HCT116 (cell line): ENCODE data around the gene PTPRF. TPM values are rescaled to one million over a fixed set of nuclear protein-coding genes. Genes with fewer than 3 reads are reported as not detected.

ENCODE experiments used
- ATAC-seq: fragments of 200-7000 bp; cut with Tn5 transposase; 2 replicates; pipeline ENCODE4 v1.9.1; 2020; ENCODE audit warnings: mild to moderate bottlenecking, moderate library complexity
- BruUV-seq: library from RNA; stranded (reverse); fragments of 400-500 nt; replicated peaks from 2 replicates; lab custom pipeline; 2021; lab: Mats Ljungman, UMichigan
- CTCF ChIA-PET: fragments of 300-600 bp; sonication (Branson Sonifier 250); formaldehyde crosslinking; loops from one replicate; lab custom pipeline; 2021; ENCODE audit warnings: antibody characterized with exemption; lab: Charles Lee
- POLR2A ChIA-PET: fragments of 300-600, 350-600 bp; sonication (Branson Sonifier 250); formaldehyde crosslinking; loops from one replicate; lab custom pipeline; 2021; ENCODE audit warnings: antibody characterized with exemption; lab: Charles Lee
- RAD21 ChIA-PET, 2 experiments: fragments of 300-600 bp; sonication (Branson Sonifier 250); formaldehyde crosslinking; loops; one replicate each; lab custom pipeline; 2023; ENCODE audit warnings: low total read pairs in 2 of 2; ENCODE audit not compliant: uncharacterized antibody in 2 of 2, unreplicated experiment in 2 of 2, low non-redundant PET in 1 of 2; lab: Charles Lee
- DNase-seq: peaks from one replicate; pipeline ENCODE4 v3.0.0-alpha.2; 2010; ENCODE audit warnings: low read depth, low spot score
- H2AFZ ChIP-seq: fragments of 200-600 bp; shearing (Covaris generic), sonication (generic); 2 replicates; pipeline ENCODE4 v1.6.1; 2017; ENCODE audit warnings: low read depth, mixed run types, mixed read lengths, antibody characterized with exemption, low read length; ENCODE audit not compliant: poor library complexity, severe bottlenecking
- H3K27ac ChIP-seq: 2 replicates; pipeline ENCODE4 v1.5.1; 2012; ENCODE audit warnings: low read depth, low read length
- H3K27me3 ChIP-seq: fragments of 200-600 bp; sonication (generic); 2 replicates; pipeline ENCODE4 v1.6.1; 2016; ENCODE audit warnings: mixed run types, low read length, mixed read lengths; ENCODE audit not compliant: insufficient read depth
- H3K36me3 ChIP-seq, 2 experiments: fragments of 200-500 bp in 1 of 2; fragments of 200-600 bp in 1 of 2; sonication (Bioruptor generic) in 1 of 2; sonication (generic) in 1 of 2; 2 replicates each; pipeline versions ENCODE4 v1.5.1 to v1.6.1; 2014 to 2016; ENCODE audit warnings: low read length in 2 of 2, inconsistent platforms in 1 of 2, mixed read lengths in 1 of 2, mixed run types in 1 of 2; ENCODE audit not compliant: insufficient read depth in 2 of 2, control insufficient read depth in 1 of 2
- H3K4me1 ChIP-seq, 2 experiments: fragments of 200-600 bp in 1 of 2; sonication (generic) in 1 of 2; 2 replicates each; pipeline versions ENCODE4 v1.5.1 to v1.6.1; 2012 to 2017; ENCODE audit warnings: low read length in 2 of 2, inconsistent platforms in 1 of 2, mild to moderate bottlenecking in 1 of 2, mixed read lengths in 1 of 2, mixed run types in 1 of 2, moderate library complexity in 1 of 2; ENCODE audit not compliant: insufficient read depth in 2 of 2, control insufficient read depth in 1 of 2
- H3K4me2 ChIP-seq: fragments of 200-600 bp; sonication (generic); 2 replicates; pipeline ENCODE4 v1.6.1; 2017; ENCODE audit warnings: mixed run types, low read length, mixed read lengths
- H3K4me3 ChIP-seq, 2 experiments: fragments of 200-600 bp in 1 of 2; sonication (generic) in 1 of 2; replicated peaks in 1 of 2; 2 replicates each; pipeline ENCODE4 v1.5.1; 2011 to 2016; ENCODE audit warnings: low read length in 2 of 2, control low read depth in 1 of 2, low read depth in 1 of 2, mild to moderate bottlenecking in 1 of 2, mixed read lengths in 1 of 2, mixed run types in 1 of 2
- H3K79me2 ChIP-seq: fragments of 200-600 bp; sonication (generic); 2 replicates; pipeline ENCODE4 v1.6.1; 2017; ENCODE audit warnings: mild to moderate bottlenecking, mixed run types, low read length, moderate library complexity, mixed read lengths; ENCODE audit not compliant: insufficient read depth
- H3K9ac ChIP-seq: fragments of 200-600 bp; sonication (generic); 2 replicates; pipeline ENCODE4 v1.6.1; 2016; ENCODE audit warnings: low read length, mixed read lengths
- H3K9me2 ChIP-seq: fragments of 200-600 bp; sonication (generic), shearing (Covaris generic); 2 replicates; pipeline ENCODE4 v1.6.1; 2017; ENCODE audit warnings: mixed run types, mild to moderate bottlenecking, moderate library complexity; ENCODE audit not compliant: insufficient read depth
- H3K9me3 ChIP-seq, 2 experiments: fragments of 200-500 bp in 1 of 2; fragments of 200-600 bp in 1 of 2; sonication (Bioruptor generic) in 1 of 2; sonication (generic) in 1 of 2; 2 replicates each; pipeline ENCODE4 v1.6.1; 2014 to 2017; ENCODE audit warnings: low read length in 2 of 2, mixed read lengths in 2 of 2, inconsistent platforms in 1 of 2, low read depth in 1 of 2, mild to moderate bottlenecking in 1 of 2, mixed run types in 1 of 2, moderate library complexity in 1 of 2; ENCODE audit not compliant: control insufficient read depth in 1 of 2, insufficient read depth in 1 of 2
- H4K20me1 ChIP-seq: fragments of 200-600 bp; sonication (generic), shearing (Covaris generic); 2 replicates; pipeline ENCODE4 v1.6.1; 2017; ENCODE audit warnings: mixed run types, mild to moderate bottlenecking, moderate library complexity; ENCODE audit not compliant: insufficient read depth
- CEBPB ChIP-seq: IDR thresholded peaks from 2 replicates; pipeline ENCODE4 v1.6.1; 2012; ENCODE audit warnings: low read depth
- CTCF ChIP-seq, 3 experiments: fragments of 200-600 bp in 1 of 3; sonication (generic) in 1 of 3; IDR thresholded peaks in 2 of 3; conservative IDR thresholded peaks in 1 of 3; 2 replicates each; pipeline ENCODE4 v1.5.1; 2012 to 2017; ENCODE audit warnings: low read depth in 2 of 3, low read length in 2 of 3, antibody characterized with exemption in 1 of 3, borderline replicate concordance in 1 of 3, control low read depth in 1 of 3, mild to moderate bottlenecking in 1 of 3, mixed read lengths in 1 of 3, mixed run types in 1 of 3, moderate library complexity in 1 of 3; ENCODE audit not compliant: insufficient read depth in 1 of 3
- EGR1 ChIP-seq: IDR thresholded peaks from 2 replicates; pipeline ENCODE4 v1.6.1; 2012; ENCODE audit warnings: low read depth
- EZH2 ChIP-seq: fragments of 200-600 bp; sonication (generic); IDR thresholded peaks from 2 replicates; pipeline ENCODE4 v1.6.1; 2017; ENCODE audit warnings: antibody characterized with exemption, mixed run types
- EZH2phosphoT487 ChIP-seq: fragments of 200-600 bp; IDR thresholded peaks from 2 replicates; pipeline ENCODE4 v1.6.1; 2018; ENCODE audit warnings: antibody characterized with exemption, borderline replicate concordance
- SIN3A ChIP-seq: IDR thresholded peaks from 2 replicates; pipeline ENCODE4 v1.6.1; 2012; ENCODE audit warnings: low read depth
- TCF7L2 ChIP-seq: IDR thresholded peaks from 2 replicates; pipeline ENCODE4 v1.7.0; 2011; ENCODE audit warnings: borderline replicate concordance, inconsistent platforms; ENCODE audit not compliant: insufficient read depth, insufficient read length; ENCODE audit errors: extremely low read depth
- YY1 ChIP-seq: IDR thresholded peaks from 2 replicates; pipeline ENCODE4 v1.6.1; 2011; ENCODE audit warnings: low read length, low read depth, moderate library complexity, mild to moderate bottlenecking; ENCODE audit not compliant: insufficient replicate concordance; ENCODE audit errors: extremely low read depth
- intact Hi-C: fragments of 100-400 bp; cut with micrococcal nuclease; formaldehyde crosslinking; loops from 2 replicates; pipeline ENCODE4 v1.10.0; 2022
- total RNA-seq: library from RNA; stranded (reverse); gene quantifications from one replicate; pipeline ENCODE4 v1.2.1, GENCODE V29; 2021; ENCODE audit not compliant: unreplicated experiment
- TF ChIP-seq, protein P1 (sequence below): IDR thresholded peaks from 2 replicates; pipeline ENCODE4 v1.6.1; 2012; ENCODE audit warnings: low read depth
- TF ChIP-seq, protein P2 (sequence below): IDR thresholded peaks from 2 replicates; pipeline ENCODE4 v1.6.1; 2012

The PTPRF gene
- total RNA-seq, 1 experiment from 2014 or later = 224 TPM

- Histone ChIP-seq H3K27me3 (no peaks in the 10 kb centered on the region), H3K4me3 (no peak overlapping the region), H3K4me1 (no peaks in the 10 kb centered on the region), H3K36me3 (peaks cover 39 to 60% of the 10 kb centered on the region in 2 experiments; a peak in 3 of 4 replicates), H4K20me1 (no peaks in the 10 kb centered on the region), H2AFZ (no peak overlapping the region), H3K9me2 (no peaks in the 10 kb centered on the region), H3K9ac (no peak overlapping the region), H3K9me3 (no peaks in the 10 kb centered on the region), H3K79me2 (0 out of 2 replicates have a peak, but pooled peaks cover 6% of the 10 kb centered on the region), H3K4me2 (no peak overlapping the region), H3K27ac (no peak overlapping the region)
- TF ChIP-seq EZH2phosphoT487 (no peak), TCF7L2 (no peak), YY1 (no peak), EGR1 (no peak), EZH2 (no peak), CEBPB (no peak), CTCF (IDR thresholded peaks at IDR 0.05 in 2 of 3, conservative IDR thresholded peaks at IDR 0.05 in 1 of 3; ENCODE audit: borderline replicate concordance in 1 of 3, insufficient read depth in 1 of 3, low read depth in 2 of 3, low read length in 2 of 3) (no peak), SIN3A (no peak)
- TF ChIP-seq, protein P1, sequence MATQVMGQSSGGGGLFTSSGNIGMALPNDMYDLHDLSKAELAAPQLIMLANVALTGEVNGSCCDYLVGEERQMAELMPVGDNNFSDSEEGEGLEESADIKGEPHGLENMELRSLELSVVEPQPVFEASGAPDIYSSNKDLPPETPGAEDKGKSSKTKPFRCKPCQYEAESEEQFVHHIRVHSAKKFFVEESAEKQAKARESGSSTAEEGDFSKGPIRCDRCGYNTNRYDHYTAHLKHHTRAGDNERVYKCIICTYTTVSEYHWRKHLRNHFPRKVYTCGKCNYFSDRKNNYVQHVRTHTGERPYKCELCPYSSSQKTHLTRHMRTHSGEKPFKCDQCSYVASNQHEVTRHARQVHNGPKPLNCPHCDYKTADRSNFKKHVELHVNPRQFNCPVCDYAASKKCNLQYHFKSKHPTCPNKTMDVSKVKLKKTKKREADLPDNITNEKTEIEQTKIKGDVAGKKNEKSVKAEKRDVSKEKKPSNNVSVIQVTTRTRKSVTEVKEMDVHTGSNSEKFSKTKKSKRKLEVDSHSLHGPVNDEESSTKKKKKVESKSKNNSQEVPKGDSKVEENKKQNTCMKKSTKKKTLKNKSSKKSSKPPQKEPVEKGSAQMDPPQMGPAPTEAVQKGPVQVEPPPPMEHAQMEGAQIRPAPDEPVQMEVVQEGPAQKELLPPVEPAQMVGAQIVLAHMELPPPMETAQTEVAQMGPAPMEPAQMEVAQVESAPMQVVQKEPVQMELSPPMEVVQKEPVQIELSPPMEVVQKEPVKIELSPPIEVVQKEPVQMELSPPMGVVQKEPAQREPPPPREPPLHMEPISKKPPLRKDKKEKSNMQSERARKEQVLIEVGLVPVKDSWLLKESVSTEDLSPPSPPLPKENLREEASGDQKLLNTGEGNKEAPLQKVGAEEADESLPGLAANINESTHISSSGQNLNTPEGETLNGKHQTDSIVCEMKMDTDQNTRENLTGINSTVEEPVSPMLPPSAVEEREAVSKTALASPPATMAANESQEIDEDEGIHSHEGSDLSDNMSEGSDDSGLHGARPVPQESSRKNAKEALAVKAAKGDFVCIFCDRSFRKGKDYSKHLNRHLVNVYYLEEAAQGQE = no peak
- TF ChIP-seq, protein P2, sequence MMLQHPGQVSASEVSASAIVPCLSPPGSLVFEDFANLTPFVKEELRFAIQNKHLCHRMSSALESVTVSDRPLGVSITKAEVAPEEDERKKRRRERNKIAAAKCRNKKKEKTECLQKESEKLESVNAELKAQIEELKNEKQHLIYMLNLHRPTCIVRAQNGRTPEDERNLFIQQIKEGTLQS = no peak
- ChIA-PET POLR2A (interaction anchor here (3.6 kb wide), 1 partner anchor 9 kb away, joined by 26 read pairs; the partner anchor contains the start of gene KDM4A), CTCF (interaction anchor here (1.4 kb wide), 1 partner anchor 275 kb away, joined by 4 read pairs; no protein-coding TSS in a partner anchor), RAD21 (no interaction called here)
- intact Hi-C loops = no loop called here
- BruUV-seq = no TSS peak
- ATAC-seq = no peak
- DNase-seq = no peak
Observed at GRCh38 chr1:43659212-43660166, 128.8 kb downstream of the PTPRF start.
